SU-DHL-6 (cell line): ENCODE data around the gene PPP2R3B.

Experiments
- H2AFZ ChIP-seq: fragments of 200-600 bp; sonication (generic); 2 replicates; pipeline ENCODE4 v1.6.1; 2014; ENCODE audit warnings: low read depth, mild to moderate bottlenecking, moderate library complexity, mixed read lengths, antibody characterized with exemption, low read length; ENCODE audit not compliant: severe bottlenecking
- H3F3A ChIP-seq: fragments of 200-600 bp; shearing (Covaris generic); 2 replicates; pipeline ENCODE4 v1.6.0; 2016; ENCODE audit warnings: antibody characterized with exemption, mild to moderate bottlenecking; ENCODE audit not compliant: insufficient read depth
- H3K27ac ChIP-seq: fragments of 200-600 bp; sonication (generic); 2 replicates; pipeline ENCODE4 v1.5.1; 2016; ENCODE audit warnings: low read depth, mild to moderate bottlenecking, low read length, moderate library complexity, mixed read lengths
- H3K27me3 ChIP-seq: fragments of 200-600 bp; sonication (generic), shearing (Covaris generic); 2 replicates; pipeline ENCODE4 v1.6.0; 2014; ENCODE audit warnings: mild to moderate bottlenecking, low read length
- H3K36me3 ChIP-seq: fragments of 200-600 bp; sonication (generic); 2 replicates; pipeline ENCODE4 v1.6.1; 2014; ENCODE audit warnings: mild to moderate bottlenecking, low read length, mixed read lengths
- H3K4me2 ChIP-seq: fragments of 300-600, 200-600 bp; shearing (Covaris generic), sonication (generic); 2 replicates; pipeline ENCODE4 v1.6.0; 2014; ENCODE audit warnings: low read length, low read depth, mild to moderate bottlenecking; ENCODE audit not compliant: poor library complexity, severe bottlenecking
- H3K4me3 ChIP-seq: fragments of 200-600 bp; sonication (generic); 2 replicates; pipeline ENCODE4 v1.5.1; 2014; ENCODE audit warnings: antibody characterized with exemption, low read length, mild to moderate bottlenecking, mixed read lengths; ENCODE audit not compliant: insufficient read depth, poor library complexity, severe bottlenecking
- H3K79me2 ChIP-seq: fragments of 200-600 bp; sonication (generic); 2 replicates; pipeline ENCODE4 v1.6.1; 2014; ENCODE audit warnings: mild to moderate bottlenecking, low read length, moderate library complexity; ENCODE audit not compliant: insufficient read depth
- H3K9ac ChIP-seq: fragments of 200-600 bp; sonication (generic); 2 replicates; pipeline ENCODE4 v1.7.0; 2014; ENCODE audit warnings: mild to moderate bottlenecking, low read length
- H3K9me2 ChIP-seq: fragments of 200-600 bp; sonication (generic); replicated peaks from 2 replicates; pipeline ENCODE4 v1.6.1; 2014; ENCODE audit warnings: low read length; ENCODE audit not compliant: insufficient read depth
- H3K9me3 ChIP-seq: fragments of 200-600 bp; sonication (generic); 2 replicates; pipeline ENCODE4 v1.6.1; 2014; ENCODE audit warnings: low read length, mixed read lengths; ENCODE audit not compliant: insufficient read depth
- H4K20me1 ChIP-seq: fragments of 200-600 bp; sonication (generic); 2 replicates; pipeline ENCODE4 v1.6.1; 2014; ENCODE audit warnings: low read depth, mild to moderate bottlenecking, antibody characterized with exemption, low read length, moderate library complexity, mixed read lengths
- EZH2phosphoT487 ChIP-seq: fragments of 200-600 bp; sonication (generic), shearing (Covaris generic); conservative IDR thresholded peaks from 2 replicates; pipeline ENCODE4 v1.6.1; 2018; ENCODE audit warnings: mild to moderate bottlenecking, antibody characterized with exemption, low read length, moderate library complexity, mixed read lengths
- TF ChIP-seq, protein P1 (sequence below): fragments of 200-600 bp; sonication (generic); IDR thresholded peaks from one replicate; pipeline ENCODE4 v1.5.1; 2017; ENCODE audit warnings: antibody characterized with exemption, mild to moderate bottlenecking, low read length, moderate library complexity; ENCODE audit not compliant: insufficient read depth, poor library complexity, severe bottlenecking

PPP2R3B gene

DNA sequence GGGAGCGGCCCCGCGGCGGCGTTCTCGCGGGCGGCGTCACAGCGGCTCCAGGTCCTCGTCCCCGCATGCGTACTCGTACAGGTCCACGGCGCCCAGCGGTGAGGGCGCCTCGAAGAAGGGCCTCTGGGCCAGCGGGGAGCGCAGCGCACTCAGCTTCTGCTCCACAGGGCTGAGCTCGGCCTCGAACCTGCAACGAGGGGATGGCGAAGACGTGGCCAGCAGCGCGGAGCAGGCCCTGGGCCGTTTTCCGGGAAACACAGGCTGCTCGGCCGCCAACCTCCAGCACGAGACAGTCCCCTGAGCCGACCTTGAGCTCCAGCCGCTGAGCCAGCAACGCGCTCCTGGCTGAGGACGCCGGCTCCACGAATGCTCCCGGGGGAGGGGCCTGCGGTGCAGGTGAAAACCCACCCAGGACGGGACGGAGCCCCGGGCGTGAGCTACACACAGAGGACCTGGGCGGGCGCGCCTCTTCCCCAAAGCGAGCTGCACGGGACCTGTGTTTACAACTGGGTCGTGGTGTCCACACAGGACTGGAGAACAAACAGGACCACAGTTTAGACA, 52.3 kb downstream of the PPP2R3B start:
- Histone ChIP-seq H3K36me3 (no peaks in the 10 kb centered on the region), H3K27ac (no peak overlapping the region), H3K9me2 (no peaks in the 10 kb centered on the region), H3K4me3 (no peak overlapping the region), H2AFZ (no peak overlapping the region), H3K4me2 (no peak overlapping the region), H3K79me2 (no peaks in the 10 kb centered on the region), H3F3A (no peaks in the 10 kb centered on the region), H3K27me3 (no peaks in the 10 kb centered on the region), H3K9ac (no peak overlapping the region), H3K9me3 (no peaks in the 10 kb centered on the region), H4K20me1 (no peaks in the 10 kb centered on the region)
- TF ChIP-seq, protein P1, sequence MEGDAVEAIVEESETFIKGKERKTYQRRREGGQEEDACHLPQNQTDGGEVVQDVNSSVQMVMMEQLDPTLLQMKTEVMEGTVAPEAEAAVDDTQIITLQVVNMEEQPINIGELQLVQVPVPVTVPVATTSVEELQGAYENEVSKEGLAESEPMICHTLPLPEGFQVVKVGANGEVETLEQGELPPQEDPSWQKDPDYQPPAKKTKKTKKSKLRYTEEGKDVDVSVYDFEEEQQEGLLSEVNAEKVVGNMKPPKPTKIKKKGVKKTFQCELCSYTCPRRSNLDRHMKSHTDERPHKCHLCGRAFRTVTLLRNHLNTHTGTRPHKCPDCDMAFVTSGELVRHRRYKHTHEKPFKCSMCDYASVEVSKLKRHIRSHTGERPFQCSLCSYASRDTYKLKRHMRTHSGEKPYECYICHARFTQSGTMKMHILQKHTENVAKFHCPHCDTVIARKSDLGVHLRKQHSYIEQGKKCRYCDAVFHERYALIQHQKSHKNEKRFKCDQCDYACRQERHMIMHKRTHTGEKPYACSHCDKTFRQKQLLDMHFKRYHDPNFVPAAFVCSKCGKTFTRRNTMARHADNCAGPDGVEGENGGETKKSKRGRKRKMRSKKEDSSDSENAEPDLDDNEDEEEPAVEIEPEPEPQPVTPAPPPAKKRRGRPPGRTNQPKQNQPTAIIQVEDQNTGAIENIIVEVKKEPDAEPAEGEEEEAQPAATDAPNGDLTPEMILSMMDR, result no peak
- TF ChIP-seq EZH2phosphoT487, result no peak

DNA sequence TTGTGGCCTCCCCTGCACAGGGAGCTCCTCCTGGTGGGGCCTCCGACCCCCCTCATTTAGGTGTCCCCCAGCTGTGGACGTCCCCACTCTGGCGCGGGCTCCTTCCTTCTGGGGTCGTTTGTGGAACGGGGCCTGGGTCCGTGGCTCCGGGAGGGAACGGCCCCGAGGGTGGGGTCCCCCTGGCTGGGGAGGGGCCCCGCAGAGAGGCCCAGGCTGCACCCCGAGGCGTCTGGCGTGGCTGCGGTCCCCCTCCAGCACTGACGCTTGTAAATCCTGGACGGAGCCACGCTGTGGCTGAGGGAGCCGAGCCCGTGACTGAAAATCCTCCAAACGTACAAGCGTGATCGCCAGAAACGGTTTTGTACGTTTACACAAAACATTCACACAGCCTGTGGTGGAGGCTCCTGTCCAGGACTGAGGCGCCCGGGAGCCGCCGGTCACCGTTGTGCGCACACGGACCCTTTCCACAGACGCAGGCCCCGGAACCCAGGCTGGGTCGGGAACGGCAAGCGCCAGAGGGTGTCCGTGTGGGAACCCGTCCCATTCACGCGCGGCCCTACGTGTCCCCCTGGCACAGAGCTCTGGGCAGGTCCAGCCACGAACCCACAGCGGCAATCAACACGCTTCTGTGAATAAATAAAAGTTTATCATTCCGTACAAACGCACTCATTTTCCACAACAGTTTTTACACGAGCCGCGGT, 52.9 kb downstream of the PPP2R3B start:
- Histone ChIP-seq H3K36me3 (no peaks in the 10 kb centered on the region), H3K79me2 (no peaks in the 10 kb centered on the region)

DNA sequence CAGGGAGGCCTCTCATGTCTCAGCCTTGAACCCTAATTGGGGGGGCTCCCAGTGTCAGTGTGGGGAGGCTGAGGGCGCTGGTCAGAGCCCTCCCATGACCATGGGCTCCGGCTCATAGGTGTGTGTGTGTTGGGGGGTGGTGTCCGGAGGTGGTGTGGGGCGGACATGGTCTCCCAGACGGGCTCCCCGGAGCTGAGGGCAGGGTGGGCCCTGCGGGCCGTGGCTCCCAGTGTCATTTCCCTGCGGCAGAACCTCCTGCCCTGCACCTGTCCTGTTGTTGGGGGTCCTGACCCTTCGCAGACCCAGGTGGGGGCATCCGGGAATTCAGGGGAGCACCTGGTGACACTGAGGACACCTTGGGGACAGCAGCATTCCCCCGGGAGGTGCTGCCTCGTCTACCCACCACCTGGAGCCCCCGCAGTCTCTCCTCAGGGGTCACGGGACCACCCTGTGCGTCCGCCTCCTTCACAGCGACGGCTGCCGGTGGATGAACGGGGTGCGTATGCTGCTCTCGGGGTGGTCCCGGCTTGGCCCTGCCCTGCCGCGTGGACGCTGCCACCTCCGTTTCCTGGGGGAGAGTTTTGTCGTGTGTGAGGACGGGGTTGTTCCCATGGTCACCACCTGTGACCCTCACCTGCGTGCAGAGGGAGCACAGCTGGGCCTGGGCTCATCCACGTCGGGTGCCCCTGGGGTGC, 53.6 kb downstream of the PPP2R3B start:
- Histone ChIP-seq H3K9me3 (no peaks in the 10 kb centered on the region), H3K27ac (no peak overlapping the region), H3K9me2 (no peaks in the 10 kb centered on the region), H3K36me3 (no peaks in the 10 kb centered on the region), H3K79me2 (no peaks in the 10 kb centered on the region), H3K4me3 (no peak overlapping the region), H3K4me2 (no peak overlapping the region), H3K27me3 (no peaks in the 10 kb centered on the region), H3K9ac (no peak overlapping the region), H4K20me1 (no peaks in the 10 kb centered on the region), H2AFZ (no peak overlapping the region), H3F3A (no peaks in the 10 kb centered on the region)
- TF ChIP-seq, protein P1, result no peak
- no peak for TF ChIP-seq EZH2phosphoT487

More for the DNA sequence above, 52.9 kb downstream of the PPP2R3B start:
- Histone ChIP-seq H3K4me2 (no peak overlapping the region), H3F3A (no peaks in the 10 kb centered on the region), H3K27ac (no peak overlapping the region), H4K20me1 (no peaks in the 10 kb centered on the region), H3K9ac (no peak overlapping the region), H2AFZ (no peak overlapping the region), H3K9me3 (no peaks in the 10 kb centered on the region), H3K4me3 (no peak overlapping the region), H3K9me2 (no peaks in the 10 kb centered on the region), H3K27me3 (no peaks in the 10 kb centered on the region)
- no peak for TF ChIP-seq EZH2phosphoT487
- TF ChIP-seq, protein P1, result no peak
